H1 (cell line): ENCODE measurements around the gene EIF4A3. TPM values are rescaled to one million over a fixed set of nuclear protein-coding genes. Genes with fewer than 3 reads are reported as not detected.

Source experiments
- BACH1 ChIP-seq: IDR thresholded peaks from 2 replicates; pipeline ENCODE4 v1.6.1; 2012; ENCODE audit warnings: low read length, improper control_type of control experiment
- CTBP2 ChIP-seq: IDR thresholded peaks from 2 replicates; pipeline ENCODE4 v1.7.0; 2011; ENCODE audit warnings: borderline replicate concordance, mild to moderate bottlenecking, moderate library complexity, mixed read lengths, low read length; ENCODE audit not compliant: insufficient read depth, insufficient read length
- EZH2 ChIP-seq: fragments of 200-600 bp; sonication (generic); IDR thresholded peaks from 2 replicates; pipeline ENCODE4 v1.7.1; 2012; ENCODE audit warnings: low read depth, mild to moderate bottlenecking, moderate library complexity, low read length, inconsistent platforms; ENCODE audit not compliant: severe bottlenecking
- MAFK ChIP-seq: IDR thresholded peaks from 2 replicates; pipeline ENCODE4 v1.6.1; 2012; ENCODE audit warnings: low read depth, mild to moderate bottlenecking, improper control_type of control experiment, low read length
- NRF1 ChIP-seq: IDR thresholded peaks from 2 replicates; pipeline ENCODE4 v1.6.1; 2011; ENCODE audit warnings: mild to moderate bottlenecking, low read depth, low read length, improper control_type of control experiment
- POLR2AphosphoS5 ChIP-seq: IDR thresholded peaks from 2 replicates; pipeline ENCODE4 v1.6.1; 2011; ENCODE audit warnings: low read depth, low read length
- TAF7 ChIP-seq: optimal IDR thresholded peaks from 2 replicates; pipeline ENCODE3; 2011; ENCODE audit warnings: low read depth, mild to moderate bottlenecking, inconsistent platforms, low read length, moderate library complexity, borderline replicate concordance
- polyA plus RNA-seq, 7 experiments: library from polyadenylated mRNA; depleted of rRNA in 3 of 7; stranded (reverse) in 5 of 7; unstranded in 2 of 7; fragments of >200 nt in 5 of 7; fragments of 200-250 nt in 2 of 7; gene quantifications; 1 replicate in 5 of 7; 2 replicates in 1 of 7; 4 replicates in 1 of 7; pipeline versions ENCODE4 v1.2.1 to v1.2.3, GENCODE V29; 2011 to 2013; ENCODE audit warnings: missing spikeins in 2 of 7, mixed read lengths in 2 of 7
- total RNA-seq: library from RNA; stranded (reverse); fragmentation: NEBNext Ultra II Directional; extraction: Animal tissue kit (Norgen Biotek cat#: 25700); gene quantifications from 2 replicates; pipeline ENCODE4 v1.2.1, GENCODE V29; 2021
- TF ChIP-seq, protein P1 (sequence below): IDR thresholded peaks from 2 replicates; pipeline ENCODE4 v1.6.1; 2011; ENCODE audit warnings: low read depth, mild to moderate bottlenecking, low read length; ENCODE audit not compliant: insufficient read depth

The EIF4A3 gene
- total and polyA plus RNA-seq, 2 of the 8 experiments (the other 6 are each of a cell fraction or from before 2014, with no cell fraction given): 142 to 146 TPM

GRCh38 chr17:80130992-80131391, 15.9 kb downstream of the EIF4A3 start (continued):
- TF ChIP-seq, protein P1, sequence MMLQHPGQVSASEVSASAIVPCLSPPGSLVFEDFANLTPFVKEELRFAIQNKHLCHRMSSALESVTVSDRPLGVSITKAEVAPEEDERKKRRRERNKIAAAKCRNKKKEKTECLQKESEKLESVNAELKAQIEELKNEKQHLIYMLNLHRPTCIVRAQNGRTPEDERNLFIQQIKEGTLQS: no peak
- TF ChIP-seq NRF1 (no peak), BACH1 (no peak), POLR2AphosphoS5 (no peak), EZH2 (no peak), CTBP2 (no peak), MAFK (no peak), TAF7 (no peak)
- TF ChIP-seq, all 59 proteins: peak for 0
